ENCODE data around the gene PARP14. TPM values are rescaled to one million over a fixed set of nuclear protein-coding genes. Genes with fewer than 3 reads are reported as not detected.

The PARP14 gene
- total RNA-seq, 2 donors from 2014 or later, result 41.4 to 47.6 TPM

GRCh38 chr3:122755491-122755890, 74.9 kb downstream of the PARP14 start:
- no peak for DNase-seq (ENCODE audit: low spot score)
- intact Hi-C loops (cut with DNase I), result no loop called here

DNA sequence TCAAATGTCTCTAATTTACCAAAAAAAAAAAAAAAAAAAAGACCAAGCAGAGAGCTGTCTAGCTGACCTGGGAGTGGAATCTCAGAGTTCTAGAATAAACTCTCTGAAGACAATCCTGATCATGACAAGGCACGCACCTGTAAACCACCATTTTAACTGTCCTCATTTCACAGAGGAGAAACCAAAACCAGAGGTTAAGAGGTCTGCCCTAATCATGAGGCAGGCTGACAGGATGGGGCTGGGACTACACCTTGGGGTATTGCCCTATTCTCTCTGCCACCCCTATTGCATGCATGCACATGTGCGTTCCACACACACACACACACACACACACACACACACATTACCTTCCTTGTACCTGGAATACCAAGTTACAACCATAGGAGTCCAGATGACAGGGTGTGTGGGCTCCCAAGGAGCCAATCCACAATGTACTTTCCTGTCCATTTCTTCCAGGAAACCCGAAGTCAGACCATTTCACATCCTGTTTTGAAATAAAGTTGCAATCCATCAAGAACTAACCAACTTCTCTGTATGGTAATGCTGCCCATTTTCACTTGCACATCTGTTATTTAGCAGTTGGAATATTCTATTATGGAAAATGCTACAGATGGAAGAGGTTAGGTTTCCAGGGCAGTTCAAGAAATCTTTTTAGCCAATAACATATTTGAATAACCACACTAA, 78.4 kb downstream of the PARP14 start:
- intact Hi-C loops (cut with DNase I), result no loop called here
- no peak for DNase-seq (ENCODE audit: low spot score)

DNA sequence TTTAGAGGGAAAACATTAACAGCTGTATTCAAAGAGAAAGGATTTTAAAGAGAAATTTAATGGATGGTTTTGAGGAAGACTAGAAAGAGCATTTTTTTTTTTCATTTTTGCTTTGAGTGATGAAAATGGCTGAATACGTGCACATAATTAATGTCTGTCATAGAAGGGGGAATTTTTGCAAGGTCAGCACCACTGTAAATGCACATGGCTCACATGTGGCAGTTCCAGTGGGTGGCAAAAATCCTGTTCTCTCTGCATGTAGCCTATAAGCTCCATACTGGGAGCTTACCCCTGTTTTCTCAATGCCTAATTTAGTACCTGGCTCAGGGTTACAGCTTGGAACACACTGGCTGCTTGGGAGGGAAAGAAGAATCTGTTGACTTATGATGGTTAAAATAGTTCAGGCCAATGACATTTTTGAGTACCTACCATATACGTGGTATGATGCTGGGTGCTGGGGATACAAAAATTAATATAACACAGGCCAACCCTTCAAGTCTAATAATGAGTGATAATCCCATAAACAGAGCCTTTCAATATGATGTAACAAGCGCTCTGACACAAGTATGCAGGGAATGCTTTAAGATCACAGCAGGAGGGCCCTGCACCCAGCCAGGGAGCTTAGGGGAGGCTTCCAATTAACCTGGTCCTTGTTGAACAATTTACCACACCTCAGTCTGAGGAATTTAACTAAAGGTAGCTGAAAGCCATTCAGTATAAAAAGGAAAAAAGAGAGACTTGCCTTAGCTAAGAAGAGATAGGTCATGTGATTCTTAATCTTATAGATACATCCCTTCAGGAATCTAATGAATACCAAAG, 80.0 kb downstream of the PARP14 start:
- DNase-seq (ENCODE audit: low spot score), result no peak
- intact Hi-C loops (cut with DNase I), result no loop called here

- DNase-seq (ENCODE audit: low spot score), result no peak
- intact Hi-C loops (cut with DNase I), result no loop called here
Observed at GRCh38 chr3:122766430-122766829, 85.8 kb downstream of the PARP14 start.

DNA sequence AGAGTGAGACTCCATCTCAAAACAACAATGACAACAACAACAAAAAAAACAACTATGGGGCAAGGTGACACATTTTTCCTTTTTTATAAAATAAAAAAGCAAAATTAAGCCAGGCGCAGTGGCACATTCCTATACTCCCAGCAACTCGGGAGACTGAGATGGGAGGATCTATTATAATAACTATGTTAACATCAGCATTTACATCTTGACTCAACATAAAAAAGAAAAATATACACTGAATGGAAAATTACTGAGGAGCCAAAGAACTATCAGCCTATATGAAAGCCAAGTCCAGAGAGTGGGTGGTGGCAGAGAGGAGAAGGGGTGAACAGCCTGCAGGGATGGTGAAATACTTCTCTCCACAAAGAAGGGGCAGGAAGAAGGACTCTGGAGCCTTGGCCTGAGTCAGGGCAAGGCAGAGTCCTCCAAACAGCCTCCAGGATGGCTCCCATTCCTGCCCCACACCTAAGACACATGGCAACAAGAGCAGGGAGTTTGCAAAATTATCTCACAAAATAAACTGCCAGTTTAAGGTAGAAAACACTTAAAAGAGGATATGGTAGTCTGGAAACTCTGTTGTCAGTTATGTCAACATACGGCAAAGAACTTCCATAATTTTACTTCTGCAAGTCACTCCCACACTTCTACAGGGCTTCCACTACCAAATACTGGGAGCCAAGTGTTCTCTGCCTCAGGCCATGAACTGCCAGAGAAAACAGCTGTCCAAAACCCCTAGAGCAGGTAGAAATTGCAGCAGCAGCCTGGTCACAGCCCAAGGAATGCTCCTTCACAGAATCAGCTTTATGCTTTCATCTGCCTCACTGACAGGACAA, 87.1 kb downstream of the PARP14 start:
- intact Hi-C loops (cut with DNase I), result no loop called here
- no peak for DNase-seq (ENCODE audit: low spot score)

DNA sequence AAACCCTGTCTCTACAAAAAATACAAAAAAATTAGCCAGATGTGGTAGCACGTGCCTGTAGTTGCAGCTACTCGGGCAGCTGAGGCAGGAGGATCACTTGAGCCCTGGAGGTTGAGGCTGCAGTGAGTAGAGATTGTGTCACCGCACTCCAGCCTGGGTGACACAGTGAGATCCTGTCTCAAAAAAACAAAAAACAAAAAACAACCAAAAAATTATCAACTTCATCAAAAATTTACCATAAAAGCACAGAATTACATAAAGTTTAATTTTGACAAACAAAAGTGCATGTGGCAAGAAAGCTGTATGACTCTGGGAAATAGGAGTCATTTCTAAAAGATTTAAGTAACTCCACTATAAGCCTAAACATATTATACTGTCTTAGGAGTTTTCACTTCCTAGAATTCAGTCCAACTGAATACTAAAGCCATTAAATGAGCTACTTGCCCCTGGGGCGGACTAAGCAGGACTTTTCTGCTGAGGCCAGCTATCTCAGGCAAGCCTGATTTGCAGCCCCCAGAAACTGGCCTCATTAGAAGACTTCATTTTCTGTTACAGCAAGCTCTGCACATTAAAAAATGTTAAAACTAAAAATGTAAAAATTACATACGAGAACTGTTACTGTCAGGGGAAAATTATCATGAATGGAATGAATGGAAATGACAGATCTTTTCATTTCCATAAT, 90.0 kb downstream of the PARP14 start:
- intact Hi-C loops (cut with DNase I), result no loop called here
- DNase-seq (ENCODE audit: low spot score), result no peak

- intact Hi-C loops (cut with DNase I), result no loop called here
- no peak for DNase-seq (ENCODE audit: low spot score)
Observed at GRCh38 chr3:122772827-122773226, 92.2 kb downstream of the PARP14 start.

DNA sequence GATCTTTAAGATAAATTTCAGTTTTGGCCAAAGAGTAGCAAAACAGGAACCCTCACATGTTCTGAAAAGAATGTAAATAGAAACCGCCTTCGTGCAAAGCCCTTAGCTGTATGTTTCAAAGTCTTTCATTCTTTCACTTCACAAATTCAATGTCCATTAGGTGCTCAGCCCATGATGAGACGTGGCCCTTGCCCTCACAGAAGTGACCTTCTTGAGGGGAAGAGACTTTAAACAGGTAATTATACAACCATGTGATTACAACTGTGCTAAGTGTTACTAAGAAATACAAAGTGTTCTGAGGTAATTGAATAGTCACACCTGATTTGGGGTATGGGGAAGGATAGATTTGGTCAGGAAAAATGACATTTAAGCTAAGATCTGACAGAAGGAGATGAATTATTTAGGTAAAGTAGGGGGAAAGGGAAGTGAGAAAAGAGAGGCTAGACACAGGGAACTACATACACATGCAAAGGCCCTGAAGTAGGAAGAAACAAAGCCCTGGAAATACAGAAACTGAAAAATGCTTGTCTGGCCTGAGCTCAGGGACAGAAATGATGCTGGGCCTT, 93.4 kb downstream of the PARP14 start:
- no peak for DNase-seq (ENCODE audit: low spot score)
- intact Hi-C loops (cut with DNase I), result no loop called here

GRCh38 chr3:122774564-122774963, 93.9 kb downstream of the PARP14 start:
- DNase-seq (ENCODE audit: low spot score), result no peak
- intact Hi-C loops (cut with DNase I), result no loop called here

DNA sequence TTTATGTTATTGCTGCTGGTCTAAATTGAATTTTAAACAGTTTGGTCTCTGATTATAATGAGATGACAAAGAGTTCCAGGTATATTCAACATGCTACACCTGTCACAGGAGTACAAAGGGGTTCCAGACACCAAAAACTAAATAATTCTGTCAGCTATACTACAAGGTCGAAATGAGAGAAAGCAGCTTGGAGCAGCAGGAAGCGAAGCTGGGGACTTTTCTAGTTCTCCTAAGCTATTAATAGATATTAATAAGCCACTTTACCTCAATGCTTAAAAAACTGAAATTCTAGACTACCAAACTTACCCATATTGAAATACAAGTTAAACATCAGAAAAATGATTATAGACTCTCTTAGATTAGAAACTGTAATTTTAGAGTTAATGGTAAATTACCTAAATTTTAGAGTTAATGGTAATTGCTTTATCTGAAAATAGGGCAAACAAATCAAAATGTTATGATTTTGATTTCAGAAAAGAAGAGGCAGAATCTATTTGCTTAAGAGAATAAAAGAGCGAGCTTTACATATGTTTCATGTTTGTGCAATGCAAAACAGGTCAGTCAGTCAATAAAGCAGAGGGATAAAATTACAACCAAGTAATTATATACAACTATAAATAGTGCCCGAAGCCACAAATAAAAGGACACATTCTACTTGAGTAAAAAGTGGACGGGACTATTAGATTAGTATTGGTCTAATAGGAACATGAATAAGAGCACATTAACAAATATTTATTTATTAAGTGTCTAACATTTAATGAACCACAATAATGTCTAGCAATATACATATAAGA, 96.2 kb downstream of the PARP14 start:
- no peak for DNase-seq (ENCODE audit: low spot score)
- intact Hi-C loops (cut with DNase I), result no loop called here

DNA sequence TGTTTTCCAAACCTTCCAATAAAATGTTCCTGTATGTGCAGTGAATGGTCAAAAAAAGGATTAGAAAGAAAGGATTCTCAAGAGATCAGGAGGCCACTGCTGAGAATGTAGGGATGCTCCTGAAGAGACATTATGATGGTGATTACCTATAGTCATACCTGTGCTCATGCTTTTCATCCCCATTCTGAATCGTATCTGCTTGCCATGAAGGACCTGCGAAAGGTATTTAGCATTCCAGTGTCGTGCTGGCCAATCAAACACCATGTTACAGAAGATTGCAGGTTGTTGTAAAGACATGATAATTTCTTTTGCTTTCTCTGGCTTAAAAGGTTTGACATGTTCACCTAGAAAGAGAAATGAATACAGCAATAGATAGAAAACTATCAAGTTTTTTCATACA, 96.9 kb downstream of the PARP14 start:
- no peak for DNase-seq (ENCODE audit: low spot score)
- intact Hi-C loops (cut with DNase I), result no loop called here

Other genes starting within 250 kb of the PARP14 start
- gene KPNA1, start 165.9 kb upstream of the PARP14 start, total RNA-seq, result 10 to 100 TPM; 62.4 to 80.3 TPM
- gene PARP9, start 116.5 kb upstream of the PARP14 start, total RNA-seq, result 10 to 100 TPM; 29.8 to 31.9 TPM
- gene DTX3L, start 116.5 kb upstream of the PARP14 start, total RNA-seq, result 10 to 100 TPM; 22.8 to 32.0 TPM
- 1 to 10 TPM; 2.5 to 3.5 TPM for gene PARP15, start 103.2 kb upstream of the PARP14 start, total RNA-seq
- 1 to 10 TPM; 7.8 to 9.1 TPM for gene HSPBAP1, start 113.0 kb downstream of the PARP14 start, total RNA-seq
- 1 to 10 TPM; 7.0 to 7.5 TPM for gene SLC49A4, start 114.2 kb downstream of the PARP14 start, total RNA-seq